GM19351 (cell line): ENCODE data around the gene VEZF1.

ENCODE experiments used
- ATAC-seq: cut with Tn5 transposase; IDR thresholded peaks from one replicate; pipeline ENCODE4 v1.9.1; 2021; ENCODE audit warnings: mild to moderate bottlenecking, moderate library complexity; ENCODE audit not compliant: unreplicated experiment

Gene VEZF1

GRCh38 chr17:57987581-57988300 lies at the start of gene VEZF1:
TSS of gene VEZF1 (minus strand) at chr17:57988254. CDS start at chr17:57988111, 143 bp downstream.
- ATAC-seq = peak; percentile 57

GRCh38 chr17:58032691-58033415 lies 44.8 kb upstream of the VEZF1 start:
- no peak for ATAC-seq

- ATAC-seq = no peak
Observed at GRCh38 chr17:58028578-58028977, 40.5 kb upstream of the VEZF1 start.

GRCh38 chr17:58020401-58020800 lies 32.3 kb upstream of the VEZF1 start:
- no peak for ATAC-seq

GRCh38 chr17:58019521-58019920 lies 31.5 kb upstream of the VEZF1 start:
- ATAC-seq = no peak

- ATAC-seq = no peak
Observed at GRCh38 chr17:58019039-58019438, 31.0 kb upstream of the VEZF1 start.

GRCh38 chr17:58010067-58010799 lies 22.2 kb upstream of the VEZF1 start:
- ATAC-seq = no peak

- ATAC-seq = peak; percentile 26
Observed at GRCh38 chr17:58007781-58008706, 20.0 kb upstream of the VEZF1 start.

- ATAC-seq = peak; percentile 87
Observed at GRCh38 chr17:58006924-58007780, 19.1 kb upstream of the VEZF1 start, which contains the start of gene SRSF1. TSS of gene SRSF1 (minus strand) at chr17:58007246. CDS start at chr17:58007137, 109 bp downstream.

- ATAC-seq = no peak
Observed at GRCh38 chr17:58006560-58006923, 18.5 kb upstream of the VEZF1 start.

GRCh38 chr17:58005728-58006559 lies 17.9 kb upstream of the VEZF1 start:
- no peak for ATAC-seq

GRCh38 chr17:58005031-58005727 lies 17.1 kb upstream of the VEZF1 start:
- ATAC-seq = no peak

GRCh38 chr17:58004060-58004459 lies 16.0 kb upstream of the VEZF1 start:
- ATAC-seq = no peak

- ATAC-seq = no peak
Observed at GRCh38 chr17:58002973-58003372, 14.9 kb upstream of the VEZF1 start.

GRCh38 chr17:58002154-58002948 lies 14.3 kb upstream of the VEZF1 start:
- ATAC-seq = no peak

GRCh38 chr17:58001461-58002124 lies 13.5 kb upstream of the VEZF1 start:
- ATAC-seq = no peak

- ATAC-seq = no peak
Observed at GRCh38 chr17:57999496-58000017, 11.5 kb upstream of the VEZF1 start.
